Activated CD4-positive, alpha-beta T cell treated with anti-CD3 and anti-CD28 coated beads, Interleukin-2, Interleukin-4, amounts not matched to agents 100 ng/mL and 50 ng/mL, durations not matched to agents 16 hours and 8 hours (primary cell): ENCODE measurements around the gene ZNF518A.
"Not testable (repeated sequence)": the region's sequence is repeated elsewhere in the genome, so short reads cannot be mapped to it uniquely, and the experiment has no call there.

ENCODE experiments used
- DNase-seq: peaks from one replicate; pipeline ENCODE4 v3.0.0-alpha.2; 2020; ENCODE audit warnings: low spot score

ZNF518A gene

GRCh38 chr10:96137567-96137966, 7.5 kb downstream of the ZNF518A start:
- DNase-seq = no peak

DNA sequence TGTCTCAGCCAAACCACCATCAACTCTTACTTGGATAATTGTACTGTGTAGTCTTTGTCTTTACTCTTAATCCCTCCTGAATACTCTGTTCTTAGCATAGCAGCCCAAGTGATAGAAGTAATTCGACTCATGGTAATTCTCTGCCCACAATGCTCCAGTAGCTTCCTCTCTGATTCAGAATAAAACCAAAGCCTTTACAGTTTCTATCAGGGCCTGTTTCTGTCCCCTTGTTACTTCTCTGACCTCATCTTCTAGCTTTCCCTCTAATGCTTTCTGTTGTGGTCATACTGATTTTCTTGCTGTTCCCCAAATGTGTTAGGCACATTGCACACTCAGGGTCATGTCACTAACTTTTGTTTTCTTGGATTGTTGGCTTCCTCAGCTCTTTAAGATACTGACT, 8.0 kb downstream of the ZNF518A start:
- DNase-seq = peak; percentile 70

DNA sequence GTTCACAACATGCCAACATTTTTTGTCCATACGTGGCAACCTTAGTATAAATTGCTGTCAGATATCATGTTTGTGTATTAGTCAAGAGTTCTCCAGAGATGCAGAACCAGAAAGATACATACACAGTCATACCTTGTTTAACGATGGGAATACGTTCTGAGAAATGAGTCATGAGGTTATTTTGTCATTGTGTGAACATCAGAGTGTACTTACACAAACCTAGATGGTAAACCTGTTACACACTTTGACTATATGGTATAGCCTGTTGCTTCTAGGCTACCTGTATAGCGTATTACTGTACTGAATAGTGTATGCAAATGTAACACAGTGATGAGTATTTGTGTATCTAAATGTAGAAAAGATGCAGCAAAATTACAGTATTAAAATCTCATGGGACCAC, 22.3 kb downstream of the ZNF518A start:
- DNase-seq = peak; percentile 54

DNA sequence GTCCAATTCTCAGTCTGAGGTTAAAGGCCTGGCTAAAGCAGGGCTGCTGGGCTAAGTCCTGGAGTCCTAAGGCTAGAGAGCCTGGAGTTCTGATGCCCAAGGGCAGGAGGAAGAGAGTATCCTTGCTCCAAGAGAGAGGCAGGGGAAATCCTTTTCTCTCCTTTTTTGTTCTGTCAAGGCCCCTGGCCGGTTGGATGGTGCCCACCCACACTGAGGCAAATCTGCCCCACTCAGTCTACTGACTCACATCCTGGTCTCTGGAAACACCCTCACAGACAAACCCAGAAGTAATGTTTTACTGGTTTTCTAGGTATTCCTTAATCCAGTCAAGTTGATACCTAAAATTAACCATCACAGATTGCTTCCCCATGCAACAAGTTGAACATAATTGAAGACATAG, 23.0 kb downstream of the ZNF518A start:
- DNase-seq = peak; percentile 23

GRCh38 chr10:96165726-96166125, 35.6 kb downstream of the ZNF518A start:
- no peak for DNase-seq

DNA sequence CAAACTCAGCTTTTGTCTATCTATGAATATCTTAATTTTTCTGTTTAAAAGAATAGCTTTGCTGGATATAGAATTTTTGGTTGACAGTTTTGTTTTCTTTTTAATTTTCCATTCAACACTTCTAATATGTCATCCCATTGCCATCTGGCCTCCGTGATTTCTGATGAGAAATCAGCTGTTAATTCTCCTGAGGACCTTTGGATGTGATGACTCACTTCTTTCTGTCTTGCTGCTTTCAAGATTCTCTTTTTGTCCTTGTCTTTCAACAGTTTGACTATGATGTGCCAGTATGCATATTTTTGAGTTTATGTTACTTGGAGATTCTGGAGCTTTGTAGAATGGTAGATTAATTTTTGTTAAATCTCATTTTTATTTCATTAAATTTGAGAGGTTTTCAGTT, 38.4 kb downstream of the ZNF518A start:
- no peak for DNase-seq

DNA sequence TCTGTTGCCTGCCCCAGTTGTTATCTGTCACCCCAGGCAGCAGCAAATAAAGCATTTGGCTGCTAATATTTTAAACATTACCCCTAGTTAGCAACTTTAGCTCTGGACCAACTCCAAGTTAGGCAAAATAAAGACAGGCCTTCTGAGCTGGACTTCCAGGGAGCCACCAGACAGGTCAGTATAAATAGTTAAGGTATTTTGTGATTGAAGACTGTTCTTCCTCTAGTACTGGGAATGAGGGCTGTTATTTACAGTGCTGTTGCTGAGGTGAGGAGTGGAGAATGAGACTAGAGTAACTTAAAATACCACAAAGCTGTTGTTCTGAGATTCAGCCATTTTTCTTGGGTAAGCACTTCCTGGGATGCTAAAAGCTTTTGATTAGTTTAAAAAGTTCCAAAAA, 40.1 kb downstream of the ZNF518A start:
- DNase-seq = no peak

- DNase-seq = no peak
Observed at GRCh38 chr10:96172666-96173065, 42.6 kb downstream of the ZNF518A start.

DNA sequence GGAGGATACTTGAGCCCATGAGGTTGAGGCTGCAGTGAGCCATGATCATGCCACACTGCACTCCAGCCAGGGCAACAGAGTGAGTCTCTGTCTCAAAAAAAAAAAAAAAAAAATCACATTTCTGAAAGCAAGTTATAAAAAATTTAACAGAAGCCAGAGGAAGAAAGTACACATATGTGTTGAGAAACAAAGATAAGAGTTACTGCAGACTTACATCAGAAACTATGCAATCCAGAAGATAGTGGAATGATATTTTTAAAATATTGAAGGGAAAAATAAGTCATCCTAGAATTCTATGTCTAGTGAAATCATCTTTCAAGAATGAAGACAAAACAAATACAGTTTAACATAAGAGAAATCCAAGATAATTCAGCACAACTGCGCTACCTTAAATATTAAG, 46.9 kb downstream of the ZNF518A start:
- no peak for DNase-seq

GRCh38 chr10:96188421-96188820, 58.3 kb downstream of the ZNF518A start:
- no peak for DNase-seq

- DNase-seq = no peak
Observed at GRCh38 chr10:96188916-96189315, 58.8 kb downstream of the ZNF518A start.

- DNase-seq = not testable (repeated sequence)
Observed at GRCh38 chr10:96189505-96189904, 59.4 kb downstream of the ZNF518A start.

DNA sequence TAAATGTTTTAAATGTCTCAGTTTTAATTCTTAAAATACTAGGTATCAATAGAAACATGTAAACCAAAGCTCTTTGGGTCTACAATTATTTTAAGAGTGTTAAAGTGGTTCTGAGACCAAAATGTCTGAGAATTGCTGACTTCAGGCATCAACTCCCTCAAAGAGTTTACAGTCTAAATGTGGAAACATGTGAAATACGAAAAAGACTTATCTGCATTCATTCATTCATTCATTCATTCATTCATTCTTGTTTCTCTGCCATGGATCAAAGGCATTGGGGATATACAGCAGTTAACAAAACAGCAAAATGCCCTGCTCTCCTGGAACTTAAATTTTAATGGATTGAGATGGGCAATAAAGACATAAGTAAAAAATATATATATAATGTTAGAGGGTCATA, 71.4 kb downstream of the ZNF518A start:
- DNase-seq = no peak

DNA sequence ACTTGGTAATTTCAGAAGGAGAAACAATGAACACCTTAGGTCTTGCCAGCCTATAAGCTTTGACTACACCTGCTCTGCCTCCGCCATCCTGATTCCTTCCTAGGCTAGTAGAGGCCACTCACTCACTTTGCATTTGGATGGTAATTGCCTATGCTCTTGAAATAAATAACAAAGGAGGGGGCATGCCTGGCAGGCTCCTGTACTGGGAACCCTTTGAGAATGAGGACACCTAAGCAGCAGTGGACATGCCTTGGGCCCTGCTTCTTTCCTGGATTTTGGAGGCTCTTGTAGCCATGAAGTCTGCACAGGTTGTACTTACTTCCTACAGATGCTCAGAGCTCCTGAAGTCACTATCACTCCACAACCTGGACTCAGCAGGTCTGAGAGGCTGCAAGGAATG, 75.5 kb downstream of the ZNF518A start:
- DNase-seq = no peak

- DNase-seq = no peak
Observed at GRCh38 chr10:96208271-96208670, 78.2 kb downstream of the ZNF518A start.

GRCh38 chr10:96208946-96209345, 78.8 kb downstream of the ZNF518A start:
- DNase-seq = no peak

DNA sequence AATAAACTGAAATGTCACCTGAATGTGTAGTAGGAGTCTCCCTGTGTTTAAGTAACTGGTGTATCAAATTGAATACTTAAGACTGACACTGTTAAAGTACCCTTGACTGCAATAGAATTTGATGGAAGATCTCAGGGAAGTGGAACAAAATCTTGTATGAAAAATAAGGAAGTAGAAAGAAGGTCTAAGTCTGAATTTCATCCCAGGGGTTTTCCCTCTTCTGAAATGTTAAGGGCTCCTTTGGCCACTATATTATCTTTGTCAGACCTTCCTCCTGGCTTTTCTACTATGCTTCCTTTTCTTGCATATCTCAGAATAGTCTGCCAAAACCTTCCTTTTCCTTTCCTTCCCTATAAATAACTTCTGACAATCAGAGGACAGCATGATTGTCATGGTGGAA, 81.7 kb downstream of the ZNF518A start:
- no peak for DNase-seq

DNA sequence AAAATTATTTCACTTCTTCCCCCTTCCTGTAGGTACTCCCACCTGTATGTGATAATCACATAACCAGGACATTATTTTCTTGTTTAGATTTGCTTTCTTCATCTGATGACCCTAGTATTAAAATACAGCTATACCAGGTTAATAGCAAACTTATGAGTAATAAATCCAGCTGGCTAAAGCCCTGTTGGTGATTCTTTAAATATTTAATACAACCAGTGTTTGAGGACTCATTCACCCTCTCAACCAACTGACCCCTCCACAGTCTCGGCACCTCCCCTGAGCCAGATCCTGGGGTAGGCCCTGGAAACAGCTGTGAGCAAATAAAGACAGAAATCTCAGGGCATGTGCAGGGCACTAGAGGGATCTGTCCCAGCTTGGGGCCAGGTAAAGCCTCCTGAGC, 82.8 kb downstream of the ZNF518A start:
- DNase-seq = no peak
